ENCODE measurements around the gene DNAH7.
A peak's percentile ranks its signal among the peaks of the same experiment; 100 is the strongest.

Gene DNAH7

GRCh38 chr2:196076778-196077568 is 8.3 kb upstream of the DNAH7 start:
- no peak for DNase-seq

GRCh38 chr2:196075196-196075595 is 6.6 kb upstream of the DNAH7 start:
- no peak for DNase-seq

- no peak for DNase-seq
These were observed 6.0 kb upstream of the DNAH7 start for GRCh38 chr2:196074631-196075030.

GRCh38 chr2:196073521-196073920 is 4.9 kb upstream of the DNAH7 start:
- no peak for DNase-seq

- DNase-seq, result no peak
These were observed 1.6 kb downstream of the DNAH7 start for GRCh38 chr2:196067088-196067382.

GRCh38 chr2:196066291-196067087 is 2.1 kb downstream of the DNAH7 start:
- DNase-seq, result peak; percentile 72

- no peak for DNase-seq
These were observed 4.9 kb downstream of the DNAH7 start for GRCh38 chr2:196063773-196064172.

- no peak for DNase-seq
These were observed 9.1 kb downstream of the DNAH7 start for GRCh38 chr2:196059491-196059960.

- DNase-seq, result no peak
These were observed 14.0 kb downstream of the DNAH7 start for GRCh38 chr2:196054631-196055030.

- no peak for DNase-seq
These were observed 22.3 kb downstream of the DNAH7 start for GRCh38 chr2:196046123-196046917.

- no peak for DNase-seq
These were observed 26.9 kb downstream of the DNAH7 start for GRCh38 chr2:196041786-196042185.

GRCh38 chr2:196040218-196040617 is 28.4 kb downstream of the DNAH7 start:
- DNase-seq, result no peak

GRCh38 chr2:196036442-196036841 is 32.2 kb downstream of the DNAH7 start:
- DNase-seq, result no peak

- no peak for DNase-seq
These were observed 50.6 kb downstream of the DNAH7 start for GRCh38 chr2:196018037-196018436.

GRCh38 chr2:196012314-196012713 is 56.3 kb downstream of the DNAH7 start:
- DNase-seq, result no peak

GRCh38 chr2:196000551-196000950 is 68.1 kb downstream of the DNAH7 start:
- no peak for DNase-seq

- no peak for DNase-seq
These were observed 70.6 kb downstream of the DNAH7 start for GRCh38 chr2:195998070-195998469.

- no peak for DNase-seq
These were observed 73.1 kb downstream of the DNAH7 start for GRCh38 chr2:195995499-195995898.

- DNase-seq, result no peak
These were observed 75.0 kb downstream of the DNAH7 start for GRCh38 chr2:195993623-195994022.

- DNase-seq, result no peak
These were observed 82.9 kb downstream of the DNAH7 start for GRCh38 chr2:195985741-195986140.

- DNase-seq, result no peak
These were observed 83.5 kb downstream of the DNAH7 start for GRCh38 chr2:195984923-195985726.

GRCh38 chr2:195967336-195967735 is 101.3 kb downstream of the DNAH7 start:
- DNase-seq, result no peak

- DNase-seq, result no peak
These were observed 106.8 kb downstream of the DNAH7 start for GRCh38 chr2:195961873-195962272.
